Left ventricle myocardium inferior (tissue), 1 donor: ENCODE data around the gene CAB39L. TPM values are rescaled to one million over a fixed set of nuclear protein-coding genes. Genes with fewer than 3 reads are reported as not detected.

Experiments used
- DNase-seq: peaks from one replicate; pipeline ENCODE4 v3.0.0-alpha.2; 2020
- H3K27ac ChIP-seq: fragments of 200-600 bp; replicated peaks from 2 replicates; pipeline ENCODE4 v1.8.0; 2021
- H3K27me3 ChIP-seq: fragments of 200-600 bp; 2 replicates; pipeline ENCODE4 v1.8.0; 2021; ENCODE audit warnings: low read depth
- H3K36me3 ChIP-seq: fragments of 200-600 bp; 2 replicates; pipeline ENCODE4 v1.8.0; 2021
- H3K4me1 ChIP-seq: fragments of 200-600 bp; 2 replicates; pipeline ENCODE4 v1.8.0; 2021
- H3K4me3 ChIP-seq: fragments of 200-600 bp; 2 replicates; pipeline ENCODE4 v1.8.0; 2021; ENCODE audit warnings: mild to moderate bottlenecking, moderate library complexity
- H3K9me3 ChIP-seq: fragments of 200-600 bp; replicated peaks from 2 replicates; pipeline ENCODE4 v1.8.0; 2021
- intact Hi-C: fragments of 100-400 bp; cut with micrococcal nuclease; formaldehyde crosslinking; loops from one replicate; pipeline ENCODE4 v1.11.0; 2022
- total RNA-seq: library from RNA; stranded (reverse); fragmentation: NEBNext Ultra II Directional; extraction: Animal tissue kit (Norgen Biotek cat#: 25700); gene quantifications from one replicate; pipeline ENCODE4 v1.2.1, GENCODE V29; 2021
- TF ChIP-seq, protein P1 (sequence below): fragments of 200-600 bp; IDR thresholded peaks from 2 replicates; pipeline ENCODE4 v1.8.0; 2021; ENCODE audit warnings: antibody characterized with exemption, mild to moderate bottlenecking, borderline replicate concordance
- donor health status: DM: no; HTN: yes; CAD: no; lungs with severe emphysema.

The CAB39L gene
- total RNA-seq, 1 donor from 2014 or later: 23.4 TPM

DNA sequence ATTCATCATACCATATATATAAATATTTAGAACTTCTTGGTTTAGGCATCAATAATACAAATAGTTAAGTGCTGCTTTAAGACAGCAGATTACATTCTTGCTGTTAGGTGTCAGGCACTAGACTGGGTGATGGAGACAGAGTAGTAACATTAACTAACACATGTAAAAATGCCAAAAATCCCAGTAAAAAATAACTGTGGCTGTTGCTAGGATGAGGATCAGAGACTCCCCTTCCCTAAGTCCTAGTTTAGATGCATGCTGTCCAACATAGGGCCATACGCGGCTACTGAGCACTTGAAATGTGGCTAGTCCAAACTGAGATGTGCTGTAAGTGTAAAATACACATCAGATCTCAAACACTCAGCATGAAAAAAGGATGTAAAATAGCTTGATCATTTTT, 101.4 kb downstream of the CAB39L start:
- H3K4me1 ChIP-seq: no peaks in the 10 kb centered on the region
- no peak overlapping the region for H3K4me3 ChIP-seq
- DNase-seq: no peak
- no peaks in the 10 kb centered on the region for H3K27me3 ChIP-seq
- intact Hi-C loops: no loop called here
- TF ChIP-seq, protein P1, sequence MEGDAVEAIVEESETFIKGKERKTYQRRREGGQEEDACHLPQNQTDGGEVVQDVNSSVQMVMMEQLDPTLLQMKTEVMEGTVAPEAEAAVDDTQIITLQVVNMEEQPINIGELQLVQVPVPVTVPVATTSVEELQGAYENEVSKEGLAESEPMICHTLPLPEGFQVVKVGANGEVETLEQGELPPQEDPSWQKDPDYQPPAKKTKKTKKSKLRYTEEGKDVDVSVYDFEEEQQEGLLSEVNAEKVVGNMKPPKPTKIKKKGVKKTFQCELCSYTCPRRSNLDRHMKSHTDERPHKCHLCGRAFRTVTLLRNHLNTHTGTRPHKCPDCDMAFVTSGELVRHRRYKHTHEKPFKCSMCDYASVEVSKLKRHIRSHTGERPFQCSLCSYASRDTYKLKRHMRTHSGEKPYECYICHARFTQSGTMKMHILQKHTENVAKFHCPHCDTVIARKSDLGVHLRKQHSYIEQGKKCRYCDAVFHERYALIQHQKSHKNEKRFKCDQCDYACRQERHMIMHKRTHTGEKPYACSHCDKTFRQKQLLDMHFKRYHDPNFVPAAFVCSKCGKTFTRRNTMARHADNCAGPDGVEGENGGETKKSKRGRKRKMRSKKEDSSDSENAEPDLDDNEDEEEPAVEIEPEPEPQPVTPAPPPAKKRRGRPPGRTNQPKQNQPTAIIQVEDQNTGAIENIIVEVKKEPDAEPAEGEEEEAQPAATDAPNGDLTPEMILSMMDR: no peak
- peaks cover 30% of the 10 kb centered on the region for H3K36me3 ChIP-seq
- H3K9me3 ChIP-seq: no peaks in the 10 kb centered on the region
- H3K27ac ChIP-seq: no peak overlapping the region

DNA sequence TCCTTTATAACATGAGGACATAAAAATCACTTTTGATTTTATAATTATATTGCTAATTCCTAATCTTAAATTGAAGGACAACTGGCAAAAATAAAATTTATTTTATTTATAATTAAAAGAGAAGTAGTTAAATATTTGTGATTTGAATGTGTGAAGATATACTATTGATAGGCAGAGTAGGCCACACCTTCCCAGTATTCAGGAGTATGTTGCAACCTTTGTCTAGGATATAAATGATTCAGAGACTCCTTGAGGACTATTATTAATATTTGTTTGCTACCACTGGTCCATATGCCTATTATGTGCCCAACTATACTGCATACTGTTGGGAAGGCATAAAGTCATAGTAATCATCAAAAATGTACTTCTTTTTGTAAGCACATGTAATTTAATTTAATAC, 101.9 kb downstream of the CAB39L start:
- Histone ChIP-seq H3K4me1 (no peaks in the 10 kb centered on the region), H3K4me3 (no peak overlapping the region), H3K9me3 (no peaks in the 10 kb centered on the region), H3K27me3 (no peaks in the 10 kb centered on the region), H3K36me3 (peaks cover 30% of the 10 kb centered on the region), H3K27ac (no peak overlapping the region)
- TF ChIP-seq, protein P1: no peak
- intact Hi-C loops: no loop called here
- DNase-seq: no peak

DNA sequence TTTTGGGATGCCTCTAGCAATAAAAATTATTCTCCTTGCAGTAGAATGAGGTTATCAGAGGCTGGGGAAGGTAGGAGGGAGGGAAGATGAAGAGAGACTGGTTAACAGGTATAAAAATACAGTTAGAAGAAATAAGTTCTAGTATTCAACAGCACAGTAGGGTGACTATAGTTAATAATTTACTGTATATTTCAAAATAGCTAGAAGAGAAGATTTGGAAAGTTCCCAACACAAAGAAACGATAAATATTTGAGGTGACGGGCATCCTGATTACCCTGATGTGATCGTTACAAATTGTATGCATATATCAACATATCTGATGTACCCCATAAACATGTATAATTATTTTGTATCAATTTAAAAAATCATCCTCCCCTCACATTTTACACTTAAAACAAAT, 102.3 kb downstream of the CAB39L start:
- Histone ChIP-seq H3K4me1 (no peaks in the 10 kb centered on the region), H3K9me3 (no peaks in the 10 kb centered on the region), H3K4me3 (no peak overlapping the region), H3K27me3 (no peaks in the 10 kb centered on the region), H3K27ac (no peak overlapping the region), H3K36me3 (peaks cover 30% of the 10 kb centered on the region)
- intact Hi-C loops: no loop called here
- TF ChIP-seq, protein P1: no peak
- DNase-seq: no peak

DNA sequence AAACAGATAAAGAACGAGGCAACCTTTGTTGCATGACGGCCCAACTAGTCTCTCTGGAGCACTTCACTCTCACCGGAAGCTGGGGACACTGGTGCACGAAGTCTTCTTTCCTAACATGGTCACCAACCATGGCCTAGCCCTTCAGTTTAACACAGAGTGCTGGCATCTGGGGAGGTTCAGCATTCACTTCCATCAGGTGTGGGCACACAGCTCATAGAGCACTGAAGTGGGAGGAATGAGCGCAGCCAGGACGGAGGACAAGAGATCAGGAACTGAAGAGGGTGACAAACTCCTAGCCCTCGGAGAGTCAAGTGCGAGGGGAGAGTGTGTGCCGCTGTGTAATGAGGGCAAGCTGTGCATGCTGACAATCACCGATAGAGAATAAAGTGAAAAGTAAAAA, 103.7 kb downstream of the CAB39L start:
- Histone ChIP-seq H3K9me3 (no peaks in the 10 kb centered on the region), H3K27ac (no peak overlapping the region), H3K4me3 (no peak overlapping the region), H3K4me1 (peaks cover 11% of the 10 kb centered on the region), H3K36me3 (peaks cover 30% of the 10 kb centered on the region), H3K27me3 (no peaks in the 10 kb centered on the region)
- intact Hi-C loops: no loop called here
- DNase-seq: no peak
- TF ChIP-seq, protein P1: no peak

DNA sequence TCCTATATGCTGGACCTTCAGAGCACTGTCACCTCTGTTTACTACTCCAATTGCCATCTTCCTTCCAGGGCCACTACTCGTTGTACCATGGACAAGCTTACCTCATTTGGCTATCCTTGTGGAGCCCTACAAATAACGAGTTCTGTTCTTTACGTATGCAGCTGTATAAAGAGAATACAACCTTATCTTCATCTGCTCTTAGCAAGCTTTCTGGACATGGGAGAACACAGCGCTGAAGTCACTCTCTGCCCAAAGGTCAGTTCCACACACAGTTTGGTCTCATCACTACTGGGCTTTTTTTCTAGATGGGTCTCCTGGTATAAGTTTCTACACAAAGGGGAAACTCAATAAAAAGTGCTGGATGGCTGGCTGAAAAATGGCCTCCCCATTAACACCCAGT, 107.2 kb downstream of the CAB39L start:
- H3K4me3 ChIP-seq: no peak overlapping the region
- TF ChIP-seq, protein P1: no peak
- DNase-seq: no peak
- H3K27me3 ChIP-seq: no peaks in the 10 kb centered on the region
- H3K9me3 ChIP-seq: no peaks in the 10 kb centered on the region
- no peak overlapping the region for H3K27ac ChIP-seq
- H3K4me1 ChIP-seq: peaks cover 11% of the 10 kb centered on the region
- intact Hi-C loops: no loop called here
- H3K36me3 ChIP-seq: peaks cover 21% of the 10 kb centered on the region

DNA sequence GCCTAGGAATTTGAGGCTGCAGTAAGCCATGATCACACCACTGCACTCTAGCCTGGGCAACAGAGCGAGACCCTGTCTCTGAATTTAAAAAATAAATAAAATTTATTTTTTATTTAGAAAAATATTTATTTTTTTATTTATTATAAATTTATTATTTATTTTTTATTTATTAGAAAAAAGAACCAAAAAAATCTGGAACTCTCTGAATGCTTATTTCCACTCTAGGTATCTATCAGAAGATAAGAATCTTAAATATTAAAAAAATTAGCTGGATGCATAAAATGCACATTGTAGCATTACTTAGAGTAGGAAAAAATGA, 113.4 kb downstream of the CAB39L start:
- Histone ChIP-seq H3K27me3 (no peaks in the 10 kb centered on the region), H3K36me3 (peaks cover 10% of the 10 kb centered on the region), H3K9me3 (no peaks in the 10 kb centered on the region), H3K4me3 (no peak overlapping the region), H3K4me1 (peaks cover 20% of the 10 kb centered on the region), H3K27ac (no peak overlapping the region)
- TF ChIP-seq, protein P1: no peak
- intact Hi-C loops: no loop called here
- DNase-seq: no peak
